Lung (tissue), 12 donors: ENCODE results near the gene KRTAP12-2. TPM values are rescaled to one million over a fixed set of nuclear protein-coding genes. Genes with fewer than 3 reads are reported as not detected.
"Not testable (repeated sequence)": the region's sequence is repeated elsewhere in the genome, so short reads cannot be mapped to it uniquely, and the experiment has no call there.

ENCODE experiments used
- ATAC-seq: fragments of 200-7000 bp; cut with Tn5 transposase; one replicate; pipeline ENCODE4 v1.9.1; 2020; ENCODE audit warnings: moderate number of reproducible peaks; ENCODE audit not compliant: insufficient read depth, low FRiP score
- DNase-seq, 3 donors: peaks; one replicate each; pipeline ENCODE4 v3.0.0-alpha.2; 2013 to 2017
- H3K27ac ChIP-seq, 2 donors: one replicate each; pipeline ENCODE4 v1.5.1; 2013; ENCODE audit warnings: mild to moderate bottlenecking in 2 of 2, moderate library complexity in 2 of 2, control low read depth in 1 of 2, inconsistent platforms in 1 of 2, low read depth in 1 of 2, low read length in 1 of 2
- H3K27me3 ChIP-seq, 3 donors: one replicate each; pipeline ENCODE4 v1.5.1; 2013; ENCODE audit warnings: low read length in 2 of 3; ENCODE audit not compliant: control insufficient read depth in 3 of 3, insufficient read depth in 3 of 3
- H3K36me3 ChIP-seq, 4 donors: one replicate each; pipeline ENCODE4 v1.5.1; 2013; ENCODE audit warnings: low read length in 4 of 4, mild to moderate bottlenecking in 1 of 4, moderate library complexity in 1 of 4; ENCODE audit not compliant: control insufficient read depth in 4 of 4, insufficient read depth in 4 of 4
- H3K4me1 ChIP-seq, 5 donors: one replicate each; pipeline ENCODE4 v1.5.1; 2013; ENCODE audit warnings: low read length in 5 of 5, mild to moderate bottlenecking in 2 of 5, moderate library complexity in 1 of 5; ENCODE audit not compliant: control insufficient read depth in 5 of 5, insufficient read depth in 5 of 5
- H3K4me3 ChIP-seq: one replicate; pipeline ENCODE4 v1.5.1; 2013; ENCODE audit warnings: mild to moderate bottlenecking, control low read depth, moderate library complexity
- H3K9ac ChIP-seq, 2 donors: one replicate each; pipeline ENCODE4 v1.5.1; 2013; ENCODE audit warnings: low read length in 2 of 2, control low read depth in 1 of 2; ENCODE audit not compliant: insufficient read depth in 1 of 2
- H3K9me3 ChIP-seq, 4 donors: one replicate each; pipeline ENCODE4 v1.5.1; 2013; ENCODE audit warnings: low read length in 3 of 4, mild to moderate bottlenecking in 1 of 4, moderate library complexity in 1 of 4; ENCODE audit not compliant: control insufficient read depth in 4 of 4, insufficient read depth in 3 of 4
- whole genome bisulfite sequencing, 2 donors: extraction: QIAGEN DNeasy Blood & Tissue Kit; methylation state at CpG; one replicate each; pipeline ENCODE4 v1.1.7; 2013; 5-methylcytosine and 5-hydroxymethylcytosine counted together
- polyA plus RNA-seq, 2 donors: library from polyadenylated mRNA; stranded (reverse); fragments of 200-250 nt; gene quantifications; one replicate each; pipeline ENCODE4 v1.2.1, GENCODE V29; 2013
- total RNA-seq, 2 donors: library from RNA; depleted of rRNA in 1 of 2; stranded (reverse); fragments of >200 nt in 1 of 2; gene quantifications; one replicate each; pipeline ENCODE4 v1.2.1, GENCODE V29; 2014 to 2021
- TF ChIP-seq, protein P1 (sequence below): IDR thresholded peaks from 2 replicates; pipeline ENCODE4 v1.5.1; 2012; ENCODE audit warnings: mild to moderate bottlenecking; ENCODE audit errors: control extremely low read depth, extremely low read depth
- donor health status: control.
- donor health status: control.
- donor health status: Bipolar disorder and iron deficiency.
- donor health status: healthy.
- donor health status: DM: yes; HTN: yes; CAD: no.

KRTAP12-2 gene
- total and polyA plus RNA-seq, 4 donors: not detected

DNA sequence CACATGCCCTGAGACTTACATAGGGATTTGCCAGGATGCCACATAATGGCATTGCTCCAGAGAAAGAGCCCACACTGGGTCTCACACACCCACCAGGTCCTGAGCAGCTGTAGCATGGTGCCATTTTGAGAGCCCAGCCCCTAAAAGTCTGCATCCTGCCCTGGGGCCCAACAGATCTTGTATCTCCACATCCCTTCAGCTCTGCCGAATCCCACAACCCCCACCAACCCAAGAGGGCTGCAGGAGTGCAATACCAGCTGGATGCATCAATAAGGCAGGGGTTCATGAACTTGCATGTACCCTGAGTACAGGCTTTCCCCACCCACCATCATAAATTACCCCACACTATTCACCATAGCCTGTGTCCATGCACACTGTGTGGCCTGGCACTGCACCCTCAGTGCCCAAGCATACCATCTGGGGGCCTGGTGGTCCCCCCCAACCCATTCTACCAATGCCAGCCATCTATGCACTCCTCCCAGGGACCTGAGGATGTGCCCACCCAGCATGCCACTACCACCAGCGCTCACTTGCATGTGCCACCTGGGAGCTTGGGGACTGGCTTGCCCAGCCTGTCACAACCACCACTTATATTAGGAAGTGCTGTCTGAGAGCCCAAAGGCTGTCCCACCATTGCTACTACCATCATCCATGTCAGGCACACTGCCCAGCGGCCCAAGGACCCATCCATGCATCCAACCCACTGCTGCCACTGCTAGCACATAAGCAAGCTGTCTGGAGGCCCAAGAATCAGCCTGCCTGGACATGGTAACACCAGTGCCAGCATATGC is 4.1 kb upstream of the KRTAP12-2 start:
- 69 to 70% methylated on average over 3 of the region's 3 CpGs for WGBS, 2 donors
- TF ChIP-seq, protein P1, sequence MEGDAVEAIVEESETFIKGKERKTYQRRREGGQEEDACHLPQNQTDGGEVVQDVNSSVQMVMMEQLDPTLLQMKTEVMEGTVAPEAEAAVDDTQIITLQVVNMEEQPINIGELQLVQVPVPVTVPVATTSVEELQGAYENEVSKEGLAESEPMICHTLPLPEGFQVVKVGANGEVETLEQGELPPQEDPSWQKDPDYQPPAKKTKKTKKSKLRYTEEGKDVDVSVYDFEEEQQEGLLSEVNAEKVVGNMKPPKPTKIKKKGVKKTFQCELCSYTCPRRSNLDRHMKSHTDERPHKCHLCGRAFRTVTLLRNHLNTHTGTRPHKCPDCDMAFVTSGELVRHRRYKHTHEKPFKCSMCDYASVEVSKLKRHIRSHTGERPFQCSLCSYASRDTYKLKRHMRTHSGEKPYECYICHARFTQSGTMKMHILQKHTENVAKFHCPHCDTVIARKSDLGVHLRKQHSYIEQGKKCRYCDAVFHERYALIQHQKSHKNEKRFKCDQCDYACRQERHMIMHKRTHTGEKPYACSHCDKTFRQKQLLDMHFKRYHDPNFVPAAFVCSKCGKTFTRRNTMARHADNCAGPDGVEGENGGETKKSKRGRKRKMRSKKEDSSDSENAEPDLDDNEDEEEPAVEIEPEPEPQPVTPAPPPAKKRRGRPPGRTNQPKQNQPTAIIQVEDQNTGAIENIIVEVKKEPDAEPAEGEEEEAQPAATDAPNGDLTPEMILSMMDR: no peak
- Histone ChIP-seq H3K27ac (no peak overlapping the region), H3K9me3 (peaks cover 0 to 10% (median 5%) of the 10 kb centered on the region in 4 donors), H3K27me3 (no peaks in the 10 kb centered on the region), H3K4me1 (no peaks in the 10 kb centered on the region), H3K36me3 (no peaks in the 10 kb centered on the region), H3K9ac (no peak overlapping the region), H3K4me3 (no peak overlapping the region)
- no peak for DNase-seq
- ATAC-seq: no peak

DNA sequence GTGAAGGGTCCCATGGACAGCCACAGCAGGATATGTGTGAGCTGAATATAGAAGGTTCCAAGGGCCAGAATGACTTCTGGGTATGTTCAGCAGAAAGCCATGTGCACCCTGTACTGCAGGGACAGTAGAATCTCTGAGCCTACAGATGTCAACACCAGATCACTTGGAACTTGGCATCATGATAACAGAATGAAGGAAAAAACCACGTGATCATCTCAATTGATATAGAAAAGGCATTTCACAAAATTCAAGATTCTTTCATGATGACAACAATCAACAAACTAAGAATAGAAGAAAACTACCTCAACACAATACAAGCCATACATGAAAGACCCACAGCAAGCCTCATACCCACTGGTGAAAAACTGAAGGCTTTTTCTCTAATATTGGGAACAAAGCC is 885 bp upstream of the KRTAP12-2 start:
- TF ChIP-seq, protein P1: no peak
- Histone ChIP-seq H3K36me3 (no peaks in the 10 kb centered on the region), H3K9me3 (peaks cover 0 to 8% (median 3%) of the 10 kb centered on the region in 4 donors), H3K27ac (no peak overlapping the region), H3K27me3 (no peaks in the 10 kb centered on the region), H3K4me3 (no peak overlapping the region), H3K9ac (no peak overlapping the region), H3K4me1 (no peaks in the 10 kb centered on the region)
- no peak for ATAC-seq
- WGBS, 2 donors: 77 to 92% methylated on average over 1 of the region's 1 CpG
- DNase-seq: no peak

DNA sequence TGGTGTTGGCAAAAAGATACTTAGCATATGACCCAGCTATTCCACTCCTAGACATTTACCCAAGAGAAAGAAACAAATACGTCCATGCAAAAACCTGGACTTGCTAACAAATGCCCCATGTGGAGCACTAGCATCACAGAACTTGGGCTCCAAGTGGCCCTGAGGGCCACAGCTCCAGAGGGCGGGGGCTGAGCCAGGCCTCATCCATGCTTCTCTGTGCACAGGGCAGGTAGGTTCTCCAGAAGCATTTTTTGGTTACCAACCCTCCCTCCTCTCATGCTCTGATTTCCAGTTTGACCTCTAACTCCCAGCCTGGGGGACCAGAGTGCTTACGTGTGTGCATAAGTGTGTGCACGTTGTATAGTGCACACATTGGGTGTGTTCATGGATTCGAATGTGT is 2.0 kb downstream of the KRTAP12-2 start:
- Histone ChIP-seq H3K4me1 (no peaks in the 10 kb centered on the region), H3K9me3 (no peaks in the 10 kb centered on the region), H3K9ac (no peak overlapping the region), H3K27ac (no peak overlapping the region), H3K4me3 (no peak overlapping the region), H3K27me3 (no peaks in the 10 kb centered on the region), H3K36me3 (no peaks in the 10 kb centered on the region)
- WGBS, 2 donors: 89 to 91% methylated on average over 5 of the region's 5 CpGs
- DNase-seq: no peak
- TF ChIP-seq, protein P1: no peak
- ATAC-seq: no peak

DNA sequence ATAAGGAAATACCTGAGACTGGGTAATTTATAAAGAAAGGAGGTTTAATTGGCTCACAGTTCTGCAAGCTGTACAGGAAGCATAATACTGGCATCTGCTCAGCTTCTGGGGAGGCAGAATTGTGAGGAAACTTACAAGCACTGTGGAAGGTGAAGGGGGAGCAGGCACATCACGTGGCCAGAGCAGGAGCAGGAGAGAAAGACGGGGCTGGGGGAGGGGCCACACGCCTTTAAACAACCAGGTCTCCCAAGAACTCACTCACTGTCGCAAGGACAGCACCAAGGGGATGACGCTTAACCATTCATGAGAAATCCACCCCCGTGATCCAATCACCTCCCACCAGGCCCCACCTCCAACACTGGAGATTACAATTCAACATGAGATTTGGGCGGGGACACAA is 5.2 kb downstream of the KRTAP12-2 start:
- H3K4me1 ChIP-seq, H3K36me3 ChIP-seq, ATAC-seq, H3K4me3 ChIP-seq, H3K9me3 ChIP-seq, H3K27me3 ChIP-seq, DNase-seq, H3K9ac ChIP-seq, H3K27ac ChIP-seq: not testable (repeated sequence)
- 60 to 66% methylated on average over 7 of the region's 7 CpGs for WGBS, 2 donors
